GM18499 (cell line): ENCODE measurements around the gene SPDYE6.
"Not testable (repeated sequence)": the region's sequence is repeated elsewhere in the genome, so short reads cannot be mapped to it uniquely, and the experiment has no call there.

ENCODE experiments used
- ATAC-seq: cut with Tn5 transposase; IDR thresholded peaks from one replicate; pipeline ENCODE4 v1.9.1; 2021; ENCODE audit warnings: moderate number of reproducible peaks; ENCODE audit not compliant: insufficient read depth, unreplicated experiment

The SPDYE6 gene, protein sequence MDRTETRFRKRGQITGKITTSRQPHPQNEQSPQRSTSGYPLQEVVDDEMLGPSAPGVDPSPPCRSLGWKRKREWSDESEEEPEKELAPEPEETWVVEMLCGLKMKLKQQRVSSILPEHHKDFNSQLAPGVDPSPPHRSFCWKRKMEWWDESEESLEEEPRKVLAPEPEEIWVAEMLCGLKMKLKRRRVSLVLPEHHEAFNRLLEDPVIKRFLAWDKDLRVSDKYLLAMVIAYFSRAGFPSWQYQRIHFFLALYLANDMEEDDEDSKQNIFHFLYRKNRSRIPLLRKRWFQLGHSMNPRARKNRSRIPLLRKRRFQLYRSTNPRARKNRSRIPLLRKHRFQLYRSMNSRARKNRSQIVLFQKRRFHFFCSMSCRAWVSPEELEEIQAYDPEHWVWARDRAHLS

DNA sequence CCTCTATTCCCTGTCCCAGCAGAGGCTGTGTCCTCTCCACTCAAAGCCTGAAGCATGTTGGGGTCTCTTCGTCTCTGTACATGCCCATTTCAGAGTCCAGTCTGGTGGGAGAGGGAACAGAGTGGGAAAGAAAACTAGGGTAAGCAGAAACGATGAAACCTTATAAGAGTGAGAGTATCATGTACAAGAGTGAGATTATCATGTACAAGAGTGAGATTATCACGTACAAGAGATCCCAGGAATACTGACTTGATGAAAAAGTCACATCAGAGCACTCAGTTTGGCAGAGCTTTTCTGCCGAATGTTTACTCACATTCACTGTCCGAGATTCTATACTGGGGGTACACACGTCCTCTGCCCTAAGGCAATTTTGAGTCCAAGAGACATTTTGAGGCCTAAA is at the start of gene SPDYE6:
Gene SPDYE6, minus strand, starts transcription at position 101 of the 400 bp plus-strand sequence. CDS start 421 bp downstream, outside the sequence.
- ATAC-seq = not testable (repeated sequence)

DNA sequence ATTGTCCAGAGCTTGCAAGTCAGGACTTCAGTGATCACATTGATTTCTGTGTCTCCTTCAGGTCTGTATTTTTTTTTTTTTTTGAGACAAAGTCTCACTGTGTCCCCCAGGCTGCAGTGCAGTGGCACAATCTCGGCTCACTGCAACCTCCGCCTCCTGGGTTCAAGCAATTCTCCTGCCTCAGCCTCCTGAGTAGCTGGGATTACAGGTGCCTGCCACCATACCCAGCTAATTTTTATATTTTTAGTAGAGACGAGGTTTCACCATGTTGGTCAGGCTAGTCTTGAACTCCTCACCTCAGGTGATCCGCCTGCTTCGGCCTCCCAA is 48.6 kb upstream of the SPDYE6 start:
- ATAC-seq = not testable (repeated sequence)

DNA sequence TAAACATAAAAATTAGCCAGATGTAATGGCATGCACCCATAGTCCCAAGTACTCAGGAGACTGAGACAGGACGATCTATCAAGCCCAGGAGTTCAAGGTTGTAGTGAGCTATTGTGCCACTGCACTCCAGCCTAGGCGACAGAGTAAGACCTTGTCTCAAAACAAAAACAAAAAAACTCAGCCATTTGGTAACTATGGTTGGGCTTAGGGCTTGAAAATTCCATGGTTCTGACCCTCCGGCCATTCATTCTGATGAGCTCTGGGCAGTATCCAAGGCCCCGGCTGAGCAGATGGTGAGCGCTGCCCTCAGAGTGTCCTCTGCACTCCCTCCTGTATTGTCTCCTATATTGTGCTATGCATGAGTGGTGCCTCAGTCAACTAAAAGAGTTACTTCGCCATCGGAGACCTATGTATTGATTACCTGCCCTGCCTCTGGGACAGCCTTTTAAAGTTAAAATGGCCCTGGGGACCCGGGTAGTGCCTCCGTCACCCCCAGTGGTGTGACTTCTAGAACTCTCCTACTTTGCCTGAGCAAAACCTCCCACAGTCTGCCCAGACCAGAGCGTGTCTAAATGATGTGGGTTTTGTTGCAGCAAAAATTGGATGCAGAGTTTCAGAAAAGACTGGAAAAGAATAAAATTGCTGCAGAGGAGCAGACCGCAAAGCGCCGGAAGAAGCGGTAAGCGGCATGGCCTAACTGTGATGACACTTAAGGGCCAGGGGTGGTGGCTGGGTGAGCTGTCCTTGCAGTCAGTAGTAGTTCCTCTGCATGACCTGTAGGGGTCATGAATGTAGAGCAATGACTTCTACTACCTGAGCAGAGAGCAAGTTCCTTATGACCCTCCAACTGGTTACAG is 48.0 kb upstream of the SPDYE6 start:
- peak; percentile 51 for ATAC-seq

DNA sequence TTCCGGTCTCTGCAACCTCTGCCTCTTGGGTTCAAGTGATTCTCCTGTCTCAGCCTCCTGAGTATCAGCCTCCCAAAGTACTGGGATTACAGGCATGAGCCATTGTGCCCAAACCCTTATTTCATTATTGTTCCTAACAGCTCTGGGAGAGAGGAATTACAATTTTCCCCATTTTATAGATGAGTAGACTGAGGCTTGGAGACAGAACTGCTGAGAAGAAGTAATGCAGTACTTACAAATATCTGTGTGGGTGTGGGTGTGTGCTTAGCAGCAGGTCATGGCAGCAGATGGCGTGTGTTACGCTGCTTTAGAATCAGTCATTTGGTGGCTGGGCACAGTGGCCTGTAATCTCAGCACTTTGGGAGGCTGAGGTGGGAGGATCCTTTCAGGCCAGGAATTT is 47.3 kb upstream of the SPDYE6 start:
- no peak for ATAC-seq

DNA sequence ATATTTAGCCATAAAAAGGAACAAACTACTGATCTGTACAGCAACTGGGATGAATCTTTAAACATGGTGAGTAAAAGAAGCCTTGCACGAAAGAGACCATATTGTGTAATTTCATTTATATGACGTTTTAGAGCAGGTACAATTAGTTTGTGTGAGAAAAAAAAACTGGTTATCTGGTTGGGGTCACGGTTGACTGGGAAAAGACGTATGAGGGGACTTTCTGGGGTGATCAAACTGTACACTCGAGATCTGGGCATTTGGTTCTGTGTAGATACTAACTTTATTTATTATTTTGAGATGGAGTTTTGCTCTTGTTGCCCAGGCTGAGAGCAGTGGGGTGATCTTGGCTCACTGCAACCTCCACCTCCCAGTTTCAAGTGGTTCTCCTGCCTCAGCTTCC is 44.1 kb upstream of the SPDYE6 start:
- no peak for ATAC-seq

DNA sequence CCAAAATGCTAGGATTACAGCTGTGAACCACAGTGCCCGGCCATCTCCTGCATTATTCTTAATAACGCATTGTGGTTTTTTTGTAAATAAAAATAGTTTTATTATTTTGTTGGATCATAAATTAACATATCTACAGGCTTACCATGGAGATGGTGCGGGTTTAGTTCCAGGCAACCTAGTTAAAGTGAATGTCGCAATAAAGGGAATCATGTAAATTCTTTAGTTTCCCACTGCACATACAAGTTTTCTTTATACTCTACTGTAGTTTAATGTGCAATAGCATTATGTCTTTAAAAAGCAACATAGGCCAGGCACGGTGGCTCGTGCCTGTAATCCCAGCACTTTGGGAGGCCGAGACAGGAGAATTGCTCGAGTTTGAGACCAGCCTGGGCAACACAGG is 42.3 kb upstream of the SPDYE6 start:
- no peak for ATAC-seq

DNA sequence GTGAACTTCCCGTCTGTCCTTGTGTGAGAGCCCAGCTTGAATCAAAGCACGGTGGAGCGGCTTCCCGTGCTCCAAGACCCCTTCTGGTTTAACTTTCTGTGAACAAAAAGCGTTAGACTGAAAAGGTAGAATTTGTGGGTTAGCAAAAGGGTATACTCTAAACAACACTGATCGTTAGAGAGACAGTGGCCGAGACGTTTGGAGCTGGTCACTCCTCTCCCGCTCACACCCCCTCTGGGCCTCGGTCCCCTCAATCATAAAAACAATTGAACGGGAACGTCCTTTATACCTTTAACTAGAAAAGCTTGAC is 40.4 kb upstream of the SPDYE6 start:
- no peak for ATAC-seq

DNA sequence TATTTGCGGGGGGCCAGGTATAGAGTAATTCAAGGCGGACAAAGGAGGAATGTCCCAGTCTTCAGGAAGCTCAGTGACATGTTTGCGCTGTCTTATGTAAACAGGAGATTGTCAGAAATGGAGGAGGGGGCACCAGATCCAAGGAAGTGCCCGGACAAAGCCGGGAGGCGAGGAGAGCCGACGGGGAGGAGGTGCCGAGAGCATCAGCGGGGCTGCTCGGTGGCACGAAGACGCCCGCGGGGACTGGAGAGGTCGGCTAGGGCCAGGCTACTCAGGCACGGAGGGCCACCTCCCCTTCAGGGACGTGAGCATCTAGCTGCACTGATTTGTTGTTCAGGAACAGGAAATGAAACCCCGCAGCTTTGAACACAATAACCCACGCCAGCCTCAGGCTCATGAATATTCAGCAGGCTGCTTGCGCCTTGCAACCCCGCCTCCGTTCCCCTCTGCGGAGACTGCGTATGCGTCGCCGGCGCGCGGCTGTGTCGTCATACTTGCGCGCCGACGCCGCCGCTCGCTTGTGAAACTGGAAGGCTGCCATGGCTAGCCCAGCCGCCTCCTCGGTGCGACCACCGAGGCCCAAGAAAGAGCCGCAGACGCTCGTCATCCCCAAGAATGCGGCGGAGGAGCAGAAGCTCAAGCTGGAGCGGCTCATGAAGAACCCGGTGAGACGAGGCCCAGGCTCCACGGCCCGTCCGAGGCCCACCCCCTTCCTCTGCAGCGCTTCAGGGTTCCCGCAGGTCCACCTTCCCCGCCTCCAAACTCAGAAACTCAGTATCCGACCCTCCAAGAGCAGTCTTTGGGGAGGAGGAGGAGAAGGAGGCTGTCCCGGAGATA is 39.8 kb upstream of the SPDYE6 start, which contains the start of gene PRKRIP1:
Gene PRKRIP1, plus strand, starts transcription at position 491 of the 837 bp plus-strand sequence. Its CDS starts 49 bp downstream, at position 540.
- peak; percentile 95 for ATAC-seq

DNA sequence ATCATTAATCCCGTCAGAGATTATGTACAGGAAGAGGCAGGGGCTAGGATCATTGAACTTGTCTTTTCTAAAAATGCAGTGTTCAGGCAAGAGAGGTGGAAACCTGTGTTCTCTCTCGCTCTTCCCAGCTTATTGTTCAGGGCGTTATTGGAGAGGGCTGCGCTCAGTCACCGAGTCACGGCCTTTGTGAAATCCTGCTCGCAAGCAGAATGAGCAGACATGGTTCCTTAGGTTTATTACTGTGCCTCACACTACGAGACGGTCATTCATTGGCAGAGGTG is 39.3 kb upstream of the SPDYE6 start:
- ATAC-seq = no peak

DNA sequence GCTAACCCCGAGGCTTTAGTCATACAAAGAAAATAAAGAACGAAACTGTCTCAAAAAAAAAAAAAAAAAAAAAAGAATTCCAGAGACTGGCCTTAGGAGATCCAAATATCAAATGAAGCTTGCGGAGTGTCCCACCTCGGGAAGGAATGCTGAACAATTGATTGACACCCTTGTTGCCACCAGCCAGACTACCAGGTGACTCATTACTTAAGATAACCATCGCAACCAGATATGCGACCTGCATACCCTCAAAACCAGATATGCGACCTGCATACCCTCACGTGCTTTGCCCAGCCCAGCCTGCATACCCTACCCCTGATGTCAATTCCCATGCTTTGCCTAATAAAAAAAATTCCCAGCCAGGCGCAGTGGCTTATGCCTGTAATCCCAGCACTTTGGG is 37.2 kb upstream of the SPDYE6 start:
- no peak for ATAC-seq

DNA sequence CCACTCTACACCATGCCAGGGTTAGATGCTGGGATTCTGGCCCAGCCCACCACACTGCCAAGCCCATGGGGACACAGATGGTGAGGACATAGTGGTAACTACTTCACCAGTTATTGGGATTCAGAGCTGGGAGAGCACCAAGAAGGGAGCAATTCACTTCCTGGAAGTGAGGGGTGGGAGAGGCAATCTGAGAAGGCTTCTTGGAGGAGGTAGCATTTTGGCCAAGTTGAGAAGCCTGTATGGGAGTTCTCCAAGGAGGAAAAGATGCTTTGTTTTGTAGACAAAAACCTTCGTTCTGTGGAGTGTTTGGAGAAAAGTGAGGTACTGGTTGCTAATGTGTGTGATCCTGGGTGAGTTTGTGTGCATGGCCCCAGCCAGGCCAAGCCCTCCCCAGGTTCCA is 36.1 kb upstream of the SPDYE6 start:
- ATAC-seq = no peak

DNA sequence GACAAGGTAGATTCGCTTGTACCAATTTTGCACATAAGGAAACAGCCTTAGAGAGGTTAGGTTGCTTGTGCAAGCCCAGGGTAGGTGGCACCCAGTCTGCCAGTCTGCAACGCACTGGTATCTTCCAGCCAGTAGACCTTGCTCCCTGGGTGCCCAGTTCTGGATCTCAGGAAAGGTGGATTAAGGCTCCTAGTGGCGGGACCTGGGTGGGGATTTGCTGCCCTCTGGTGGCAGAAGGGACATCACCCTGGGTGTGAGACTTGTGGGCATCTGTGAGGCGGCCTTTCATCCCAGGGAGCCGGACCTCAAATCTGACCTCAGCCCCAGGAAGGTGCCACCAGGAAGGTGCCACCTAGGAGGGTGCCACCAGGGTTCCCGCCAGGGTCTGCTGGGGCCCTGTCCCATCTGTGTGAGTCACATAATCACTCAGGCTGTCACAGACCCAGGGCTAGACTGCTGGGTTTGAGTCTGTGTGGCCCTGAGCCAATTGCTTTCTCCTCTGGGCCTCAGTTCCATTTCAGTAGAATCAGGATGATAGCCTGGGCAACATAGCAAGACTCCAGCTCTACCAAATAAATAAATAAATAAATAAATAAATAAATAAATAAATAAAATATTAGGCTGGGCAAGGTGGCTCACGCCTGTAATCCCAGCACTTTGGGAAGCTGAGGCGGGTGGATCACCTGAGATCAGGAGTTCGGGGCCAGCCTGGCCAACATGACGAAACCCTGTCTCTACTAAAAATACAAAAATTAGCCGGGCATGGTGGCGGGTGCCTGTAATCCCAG is 34.6 kb upstream of the SPDYE6 start:
- no peak for ATAC-seq

DNA sequence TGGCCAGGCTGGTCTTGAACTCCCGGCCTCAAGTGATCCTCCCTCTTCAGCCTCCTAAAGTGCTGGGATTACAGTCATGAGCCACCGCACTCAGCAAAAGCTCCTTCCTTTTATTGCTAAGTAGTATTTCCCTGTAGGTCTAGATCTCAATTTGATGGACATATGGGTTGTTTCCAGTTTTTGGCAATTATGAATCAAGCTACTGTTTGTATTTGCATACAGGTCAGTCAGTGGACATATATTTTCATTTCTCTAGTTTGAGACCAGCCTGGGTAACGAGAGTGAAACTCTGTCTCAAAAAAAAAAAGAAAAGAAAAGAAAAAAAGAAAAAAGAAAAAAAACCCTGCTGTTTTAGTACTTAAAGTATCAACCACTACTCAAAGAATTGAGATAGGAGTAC is 33.6 kb upstream of the SPDYE6 start:
- ATAC-seq = no peak

DNA sequence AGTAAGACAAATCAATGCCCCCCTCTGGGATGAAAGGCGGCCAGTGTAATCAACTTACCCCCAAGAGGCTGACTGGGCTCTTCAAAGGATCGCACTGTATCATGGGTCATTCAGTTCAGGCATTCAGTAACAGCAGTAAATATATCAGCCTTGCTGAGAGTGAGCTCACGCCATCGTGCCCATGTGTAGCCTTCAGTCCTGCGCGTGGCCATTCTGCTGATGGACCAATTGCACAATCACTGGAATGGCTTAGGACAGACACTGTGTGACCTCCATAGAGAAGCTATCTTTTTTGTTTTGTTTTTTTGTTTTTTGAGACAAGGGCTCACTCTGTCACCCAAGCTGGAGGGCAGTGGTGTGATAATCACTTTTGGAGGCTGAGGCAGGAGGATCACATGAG is 30.8 kb upstream of the SPDYE6 start:
- no peak for ATAC-seq

DNA sequence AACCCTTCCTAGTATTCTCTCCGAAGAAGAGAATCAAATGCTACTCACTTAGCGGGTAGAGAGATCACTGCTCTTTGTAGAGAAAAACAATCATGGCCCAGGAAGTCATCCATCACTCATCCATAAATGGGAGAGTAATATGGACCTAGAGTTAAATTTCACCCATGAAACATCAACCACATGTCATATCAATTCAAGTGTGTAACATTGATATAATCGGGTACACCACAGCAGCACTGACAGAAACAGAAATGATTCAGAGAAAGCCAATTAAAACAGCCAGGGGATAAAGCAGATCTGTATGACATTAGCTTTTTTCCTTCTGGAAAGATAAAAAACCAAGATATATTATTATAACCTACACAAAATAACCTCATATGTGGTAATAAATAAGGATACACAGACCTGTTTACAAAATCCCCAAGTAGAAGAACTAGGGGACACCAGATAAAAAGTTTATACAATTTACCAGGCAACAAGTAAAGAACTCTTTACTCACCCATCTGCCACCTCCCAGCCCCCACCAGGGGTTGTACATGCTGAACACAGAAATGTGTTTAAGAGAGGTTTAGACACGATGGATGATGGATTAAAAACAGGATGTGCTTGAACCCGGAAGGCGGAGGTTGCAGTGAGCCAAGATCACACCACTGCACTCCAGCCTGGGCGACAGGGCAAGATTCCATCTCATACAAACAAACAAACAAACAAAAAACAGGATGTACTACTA is 25.6 kb upstream of the SPDYE6 start:
- ATAC-seq = not testable (repeated sequence)

DNA sequence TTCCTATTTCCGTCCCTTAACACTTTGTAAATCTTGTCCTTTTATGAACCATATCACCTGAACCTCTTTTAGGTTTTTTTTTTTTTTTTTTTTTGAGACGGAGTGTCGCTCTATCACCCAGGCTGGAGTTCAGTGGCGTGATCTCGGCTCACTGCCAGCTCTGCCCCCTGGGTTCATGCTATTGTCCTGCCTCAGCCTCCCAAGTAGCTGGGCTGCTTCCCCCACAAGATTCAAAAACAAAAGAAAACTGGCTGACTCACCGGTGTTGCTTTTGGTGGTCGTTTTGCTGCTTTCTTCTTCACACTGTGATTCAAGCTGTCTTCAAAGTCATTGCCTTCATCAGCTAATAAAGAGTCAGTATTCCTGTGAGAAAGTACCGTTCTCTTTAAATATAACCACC is 24.6 kb upstream of the SPDYE6 start:
- ATAC-seq = not testable (repeated sequence)

DNA sequence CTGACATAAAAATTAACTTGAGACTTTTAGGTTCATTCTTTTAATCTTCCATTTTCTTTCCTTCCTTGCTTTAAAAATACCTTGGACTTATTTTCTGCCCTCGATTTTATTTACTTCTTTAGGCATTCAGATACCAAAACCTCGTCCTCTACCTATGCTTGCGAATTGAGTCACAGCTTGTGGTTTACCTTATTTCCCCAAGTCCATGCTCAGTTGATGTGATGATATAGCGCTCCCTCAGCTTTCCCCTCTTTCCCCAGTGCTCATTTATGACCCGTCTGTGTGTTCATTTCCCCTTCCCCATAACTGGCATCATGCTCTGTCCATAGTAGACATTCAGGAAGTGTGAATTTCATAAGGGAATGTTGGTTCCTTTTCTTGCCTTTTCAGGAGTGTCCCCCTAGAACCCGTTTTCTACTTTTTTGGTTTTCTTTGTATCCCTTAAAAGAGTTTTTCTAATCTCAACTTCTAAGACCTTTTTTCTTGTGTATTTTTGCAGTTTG is 20.8 kb upstream of the SPDYE6 start:
- no peak for ATAC-seq

DNA sequence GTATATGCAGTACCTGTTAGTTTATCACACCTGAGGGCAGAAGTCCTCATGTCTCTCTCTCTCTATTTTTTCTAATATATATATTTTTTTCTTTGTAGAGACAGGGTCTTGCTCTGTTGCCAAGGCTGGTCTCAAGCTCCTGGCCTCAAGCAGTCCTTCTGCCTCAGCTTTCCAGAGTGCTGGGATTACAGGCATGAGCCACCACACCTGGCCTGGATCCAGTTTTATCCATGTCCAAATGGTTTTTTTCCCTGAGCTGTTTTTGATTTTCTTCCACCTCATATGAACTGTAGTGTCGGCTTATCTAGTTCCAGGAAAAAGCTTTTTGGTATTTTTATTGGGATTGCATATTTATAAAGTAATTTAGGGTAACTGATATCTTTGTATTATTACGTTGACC is 16.6 kb upstream of the SPDYE6 start:
- not testable (repeated sequence) for ATAC-seq

DNA sequence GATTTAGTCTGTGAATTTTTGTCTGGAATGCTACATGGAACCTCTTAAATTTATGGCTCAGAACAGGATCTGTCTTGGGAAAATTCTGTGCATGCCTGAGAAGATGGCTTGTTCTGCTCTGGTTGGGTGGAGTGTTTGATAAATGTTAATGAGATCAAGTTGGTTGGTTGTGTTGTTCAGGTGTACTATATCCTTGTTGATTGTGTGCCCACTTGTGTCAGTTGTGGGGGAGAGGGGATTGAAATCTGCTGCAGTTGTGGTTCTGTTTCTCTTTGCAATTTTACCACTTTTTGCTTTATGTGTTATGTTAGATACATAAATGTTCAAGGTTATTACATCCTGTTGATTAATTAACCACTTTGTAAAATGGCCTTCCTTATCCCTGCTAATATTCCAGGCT is 13.8 kb upstream of the SPDYE6 start:
- not testable (repeated sequence) for ATAC-seq
